Activated T-cell treated with anti-CD3 and anti-CD28 coated beads for 4 hours (primary cell): ENCODE results near the gene CHD2.
"Not testable (repeated sequence)": the region's sequence is repeated elsewhere in the genome, so short reads cannot be mapped to it uniquely, and the experiment has no call there.

Experiments
- DNase-seq: peaks from one replicate; pipeline ENCODE4 v3.0.0-alpha.2; 2020

The CHD2 gene

DNA sequence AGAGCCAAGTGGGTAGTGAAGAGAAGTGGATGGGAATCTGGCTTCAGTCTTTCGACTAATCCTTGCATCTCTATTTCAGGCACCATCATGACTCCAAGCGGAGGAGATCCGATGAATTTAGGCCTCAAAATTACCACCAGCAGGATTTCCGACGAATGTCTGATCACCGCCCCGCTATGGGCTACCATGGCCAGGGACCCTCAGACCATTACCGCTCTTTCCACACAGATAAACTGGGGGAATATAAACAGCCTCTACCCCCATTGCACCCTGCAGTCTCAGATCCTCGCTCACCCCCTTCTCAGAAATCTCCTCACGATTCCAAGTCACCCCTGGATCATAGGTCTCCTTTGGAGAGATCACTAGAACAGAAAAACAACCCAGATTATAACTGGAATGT, 124.2 kb downstream of the CHD2 start:
- DNase-seq, result no peak

DNA sequence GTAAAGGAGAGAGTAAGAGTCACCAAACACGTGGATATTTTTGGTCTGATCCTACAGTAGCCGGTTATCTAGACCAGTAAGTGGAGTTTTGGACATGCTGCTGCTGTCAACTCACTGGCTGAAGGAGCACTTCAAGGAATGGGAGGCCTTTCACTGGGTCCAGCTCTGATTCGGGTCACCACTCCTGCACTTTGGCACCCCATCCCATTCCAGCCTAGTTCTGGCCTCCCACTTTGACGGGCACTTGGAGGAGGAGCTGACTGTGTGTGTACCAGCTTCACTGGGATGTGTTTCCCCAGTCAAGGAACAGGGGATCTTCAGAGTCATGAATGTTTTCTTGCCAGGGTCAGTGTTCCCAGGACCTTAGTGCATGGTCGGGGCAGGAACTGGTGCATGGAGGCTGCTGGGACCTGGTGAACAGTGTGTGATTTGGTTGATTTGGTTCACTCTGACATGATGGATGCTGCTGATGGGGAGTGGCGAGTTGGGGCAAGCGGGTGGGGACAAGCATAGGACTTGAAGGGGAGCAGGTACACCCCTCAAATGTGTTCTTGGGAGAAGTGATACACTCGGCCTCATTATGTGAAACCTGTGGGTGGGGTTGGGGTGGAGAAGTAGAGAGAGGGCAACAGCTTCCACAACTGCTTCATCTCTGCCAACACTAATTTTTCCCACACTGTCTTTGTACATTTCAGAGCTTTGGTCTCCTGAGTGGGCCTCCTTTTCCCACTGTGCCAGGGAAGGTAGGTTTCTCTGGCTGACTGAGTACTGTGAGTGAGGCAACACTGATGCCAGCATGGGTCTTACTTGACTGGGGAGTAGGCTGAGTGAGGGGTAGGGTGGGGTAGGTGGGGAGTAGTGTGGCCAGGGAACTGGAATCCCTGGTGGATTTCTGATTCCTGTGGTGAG, 124.8 kb downstream of the CHD2 start:
- DNase-seq, result no peak

DNA sequence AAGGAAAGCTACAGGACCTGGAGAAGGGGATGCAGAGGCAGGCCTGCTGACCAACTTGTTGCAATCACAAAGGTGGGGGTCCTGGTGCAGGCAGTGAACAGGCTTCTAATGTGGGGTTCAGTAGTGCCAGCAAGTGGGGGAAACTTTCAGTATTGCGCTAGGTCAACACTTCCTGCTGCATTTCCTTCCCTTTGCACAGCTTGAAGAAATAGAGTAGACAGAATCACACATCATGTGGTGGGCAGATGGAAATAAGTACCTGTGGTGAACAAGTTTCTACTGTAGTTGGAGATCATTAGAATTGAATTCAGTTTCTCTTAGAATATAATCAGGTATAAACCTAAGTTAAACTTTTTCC, 125.5 kb downstream of the CHD2 start:
- DNase-seq, result no peak

DNA sequence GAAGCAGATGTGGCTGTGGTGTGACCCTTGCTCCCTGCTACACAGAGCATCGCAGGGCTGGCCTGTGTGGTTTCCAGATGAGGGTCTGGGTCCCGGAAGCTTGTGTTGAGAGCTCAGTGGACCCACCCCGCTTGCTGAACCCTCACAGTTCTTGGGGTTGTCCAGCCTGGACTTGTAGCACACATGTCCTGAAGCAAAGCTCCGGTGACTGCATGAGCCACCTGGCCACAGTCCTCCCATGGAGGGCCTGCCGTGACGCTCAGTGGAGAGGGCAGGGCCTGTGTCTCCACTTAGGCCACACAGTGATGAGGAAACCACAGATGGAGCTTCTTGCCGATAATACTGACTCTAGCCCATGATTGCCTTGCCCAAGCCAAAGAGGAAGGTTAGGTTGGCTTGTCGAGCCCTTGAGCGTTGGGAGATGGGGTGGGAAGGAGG, 126.3 kb downstream of the CHD2 start:
- no peak for DNase-seq

DNA sequence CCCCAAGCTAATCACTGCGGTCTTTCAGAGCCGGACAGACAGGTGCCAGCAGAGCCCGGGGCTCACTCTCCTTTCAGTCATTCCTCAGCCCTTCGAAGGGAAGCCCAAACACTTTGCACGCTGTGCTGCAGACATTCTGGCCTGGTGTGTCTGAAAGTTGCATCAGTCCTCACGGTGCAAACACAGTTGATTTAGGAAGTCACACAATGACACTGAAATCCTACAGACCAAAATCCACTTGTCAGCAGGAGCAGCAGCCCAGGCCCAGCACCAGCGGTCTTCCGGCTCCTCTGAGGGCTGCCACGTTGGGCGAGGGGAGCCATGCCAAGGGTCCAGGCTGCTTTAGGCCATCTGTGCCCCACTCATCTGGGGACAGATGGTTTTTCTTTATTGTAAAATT, 127.3 kb downstream of the CHD2 start:
- DNase-seq, result no peak

DNA sequence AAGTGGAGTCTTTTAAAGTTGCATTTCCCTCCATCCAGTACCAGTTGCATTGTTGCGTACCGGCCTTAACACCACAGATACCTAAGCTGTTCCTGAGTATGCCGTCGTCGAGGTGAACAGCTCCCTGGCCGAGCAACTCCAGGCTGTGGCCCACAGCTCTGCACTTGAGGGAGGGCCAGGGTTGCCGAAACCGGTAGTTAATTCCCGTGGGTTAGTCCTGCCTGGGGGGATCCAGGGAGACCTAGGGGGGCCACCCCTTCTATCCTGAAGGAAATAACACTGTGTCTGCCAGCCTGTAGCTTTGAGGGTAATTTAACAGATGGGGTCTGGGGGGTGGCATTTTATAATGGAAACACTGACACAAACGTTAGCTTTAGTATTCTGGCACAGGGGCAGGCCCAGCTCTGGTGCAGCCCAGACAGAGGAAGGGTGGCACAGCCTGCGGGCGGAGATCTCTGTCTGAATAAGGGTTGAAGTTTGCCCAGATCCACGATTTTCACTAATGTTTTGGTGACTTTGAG, 128.0 kb downstream of the CHD2 start:
- DNase-seq, result no peak

DNA sequence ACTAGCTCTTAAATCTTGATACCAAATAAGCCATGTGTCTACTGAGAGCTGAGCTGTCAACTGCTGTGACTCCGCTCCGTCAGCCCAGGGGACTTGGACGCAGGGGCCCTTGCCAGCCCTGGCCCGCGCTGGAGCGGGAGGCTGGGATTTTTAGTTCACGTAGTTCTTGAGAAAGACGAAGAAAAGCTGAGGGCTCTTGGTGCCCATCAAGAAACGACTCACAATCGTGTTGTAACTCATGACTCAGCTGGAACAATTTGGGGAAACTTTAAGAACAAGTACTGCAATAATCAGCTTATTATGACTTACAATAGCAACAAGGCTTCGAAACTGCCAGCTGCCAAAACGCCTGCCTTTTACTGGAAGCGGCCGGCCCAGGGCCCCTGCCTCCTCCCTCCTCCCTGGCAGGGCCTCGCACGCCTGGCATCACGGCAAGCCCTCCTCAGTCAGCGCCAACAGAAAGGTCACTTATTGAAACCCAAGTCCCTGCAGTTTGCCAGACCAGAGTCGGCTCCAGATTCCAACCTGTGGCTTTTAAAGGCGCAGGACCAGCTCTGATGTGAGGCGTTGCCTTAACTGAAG, 128.6 kb downstream of the CHD2 start:
- DNase-seq, result no peak

DNA sequence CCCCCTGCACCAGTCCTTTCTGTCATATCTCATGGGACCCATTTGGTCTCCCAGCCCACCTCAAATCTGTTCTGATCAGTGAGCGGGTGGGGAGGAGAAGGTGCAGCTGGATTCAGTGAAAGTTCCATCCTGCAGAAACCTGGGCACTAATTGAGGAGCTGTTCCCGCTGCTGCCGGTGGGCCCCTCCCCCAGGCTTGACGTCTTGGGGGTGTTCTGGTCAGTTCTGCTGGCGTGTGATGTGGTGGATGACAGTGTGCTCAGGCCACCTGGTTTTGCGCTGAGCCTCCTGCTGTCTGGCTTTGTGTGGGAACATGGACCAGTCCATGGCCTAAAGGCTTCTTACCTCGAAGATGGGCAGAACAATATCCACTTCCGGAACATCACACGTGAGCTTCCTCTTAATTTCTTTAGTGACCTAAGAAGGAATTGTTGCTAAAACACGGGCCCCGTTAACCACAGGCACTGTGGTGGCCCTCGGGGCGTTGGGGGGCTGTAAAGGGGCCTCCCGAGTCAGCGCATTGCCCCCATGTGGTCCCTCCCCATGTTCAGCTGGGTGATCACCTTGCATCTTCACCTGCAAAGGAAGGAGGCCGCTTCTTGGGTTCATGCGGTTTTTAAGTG, 129.2 kb downstream of the CHD2 start:
- no peak for DNase-seq

DNA sequence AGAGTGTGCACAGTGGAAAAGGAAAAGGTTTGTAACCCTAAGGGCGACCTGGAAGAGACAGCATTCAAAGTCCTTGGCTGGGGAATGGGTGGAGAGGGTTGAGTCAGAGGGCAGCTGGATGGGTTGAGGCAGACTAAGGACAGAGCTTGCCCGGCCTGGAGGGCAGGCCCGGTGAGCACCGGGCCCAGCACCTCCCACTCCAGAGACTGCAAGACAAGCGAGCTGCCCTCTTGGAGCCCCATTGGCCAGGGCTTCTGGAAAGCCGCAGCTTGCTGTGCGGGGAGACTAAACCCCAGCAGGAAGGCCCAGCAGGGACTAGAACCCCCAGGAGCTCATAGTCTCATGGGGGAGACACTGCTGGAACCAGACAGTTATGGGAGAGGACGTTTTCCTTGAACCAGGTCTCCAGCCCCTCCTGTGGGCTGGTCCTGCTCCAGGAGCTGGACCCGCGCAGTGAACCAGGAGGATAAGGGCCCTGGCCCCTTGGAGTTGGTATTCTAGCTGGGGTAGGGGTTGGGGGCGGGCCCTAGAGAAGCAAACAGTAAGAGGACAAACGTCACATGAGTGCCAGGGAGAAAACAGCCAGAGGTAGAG, 129.8 kb downstream of the CHD2 start:
- DNase-seq, result no peak

DNA sequence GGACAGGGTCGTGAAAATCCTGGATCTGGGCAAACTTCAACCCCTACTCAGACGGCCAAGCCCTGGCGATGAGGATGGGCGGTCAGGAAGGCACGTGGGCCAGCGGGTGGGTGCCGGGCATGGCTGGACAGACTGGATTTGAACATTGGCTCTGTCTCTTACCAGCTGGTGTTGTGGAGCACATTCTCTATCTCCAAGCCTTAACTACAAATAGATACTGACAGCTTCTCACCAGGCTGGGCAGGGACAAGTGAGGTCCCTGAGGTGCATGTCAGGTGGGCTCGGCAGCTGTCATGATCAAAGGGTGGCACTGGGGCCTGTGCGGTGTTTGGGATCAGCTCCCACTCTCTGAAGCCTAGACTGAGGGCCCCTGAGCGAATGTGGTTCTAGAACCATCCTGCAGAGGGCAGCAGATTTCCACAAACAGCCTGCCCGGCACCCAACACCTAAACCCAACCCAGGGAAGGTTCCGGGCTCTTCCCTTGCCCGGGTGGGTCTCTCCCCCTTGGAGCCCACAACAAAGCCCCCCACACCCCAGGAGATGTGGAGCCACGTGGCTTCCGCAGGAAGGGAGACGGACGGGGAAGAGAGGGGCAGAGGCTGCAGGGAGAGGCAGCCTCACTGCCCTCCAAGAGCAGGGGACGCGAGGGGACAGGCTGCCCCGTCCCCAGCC, 130.4 kb downstream of the CHD2 start:
- DNase-seq, result peak; percentile 52

DNA sequence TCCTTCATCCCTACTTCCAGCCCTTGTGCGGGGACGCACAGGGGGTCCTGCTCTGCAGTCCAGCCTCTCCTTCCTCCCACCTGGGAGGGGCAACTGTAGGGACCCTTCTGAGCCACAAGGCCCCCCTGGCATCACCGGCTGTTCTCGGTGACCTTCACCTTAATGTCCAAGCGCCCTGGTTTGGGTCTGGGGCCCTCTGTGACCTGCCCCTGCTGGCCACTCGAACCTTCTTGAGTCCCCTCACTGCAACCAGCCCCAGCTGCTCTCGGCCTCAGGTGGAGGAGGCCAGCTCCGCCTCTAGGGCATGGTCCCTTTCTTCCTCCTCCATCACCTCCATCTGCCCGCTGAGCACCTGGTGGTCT, 131.0 kb downstream of the CHD2 start:
- no peak for DNase-seq

DNA sequence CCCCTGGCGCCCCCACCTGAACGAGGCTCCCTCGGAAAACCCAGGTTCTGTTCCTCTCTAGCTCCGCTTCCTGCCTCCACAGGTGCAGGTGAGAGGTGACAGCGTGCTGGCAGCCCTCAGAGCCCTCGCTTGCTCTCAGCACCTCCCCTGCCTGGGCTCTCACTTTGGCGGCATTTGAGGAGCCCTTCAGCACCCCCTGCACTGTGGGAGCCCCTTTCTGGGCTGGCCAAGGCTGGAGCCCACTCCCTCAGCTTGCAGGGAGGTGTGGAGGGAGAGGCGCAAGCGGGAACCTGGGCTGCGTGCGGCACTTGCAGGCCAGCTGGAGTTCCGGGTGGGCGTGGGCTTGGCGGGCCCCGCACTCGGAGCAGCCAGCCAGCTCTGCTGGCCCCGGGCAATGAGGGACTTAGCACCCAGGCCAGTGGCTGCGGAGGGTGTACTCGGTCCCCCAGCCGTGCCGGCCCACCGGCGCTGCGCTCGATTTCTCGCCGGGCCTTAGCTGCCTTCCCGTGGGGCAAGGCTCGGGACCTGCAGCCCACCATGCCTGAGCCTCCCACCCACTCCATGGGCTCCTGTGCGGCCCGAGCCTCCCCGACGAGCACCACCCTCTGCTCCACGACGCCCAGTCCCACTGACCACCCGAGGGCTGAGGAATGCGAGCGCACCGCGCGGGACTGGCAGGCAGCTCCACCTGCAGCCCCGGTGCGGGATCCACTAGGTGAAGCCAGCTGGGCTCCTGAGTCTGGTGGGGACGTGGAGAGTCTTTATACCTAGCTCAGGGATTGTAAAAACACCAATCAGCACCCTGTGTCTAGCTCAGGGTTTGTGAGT, 131.6 kb downstream of the CHD2 start:
- not testable (repeated sequence) for DNase-seq

DNA sequence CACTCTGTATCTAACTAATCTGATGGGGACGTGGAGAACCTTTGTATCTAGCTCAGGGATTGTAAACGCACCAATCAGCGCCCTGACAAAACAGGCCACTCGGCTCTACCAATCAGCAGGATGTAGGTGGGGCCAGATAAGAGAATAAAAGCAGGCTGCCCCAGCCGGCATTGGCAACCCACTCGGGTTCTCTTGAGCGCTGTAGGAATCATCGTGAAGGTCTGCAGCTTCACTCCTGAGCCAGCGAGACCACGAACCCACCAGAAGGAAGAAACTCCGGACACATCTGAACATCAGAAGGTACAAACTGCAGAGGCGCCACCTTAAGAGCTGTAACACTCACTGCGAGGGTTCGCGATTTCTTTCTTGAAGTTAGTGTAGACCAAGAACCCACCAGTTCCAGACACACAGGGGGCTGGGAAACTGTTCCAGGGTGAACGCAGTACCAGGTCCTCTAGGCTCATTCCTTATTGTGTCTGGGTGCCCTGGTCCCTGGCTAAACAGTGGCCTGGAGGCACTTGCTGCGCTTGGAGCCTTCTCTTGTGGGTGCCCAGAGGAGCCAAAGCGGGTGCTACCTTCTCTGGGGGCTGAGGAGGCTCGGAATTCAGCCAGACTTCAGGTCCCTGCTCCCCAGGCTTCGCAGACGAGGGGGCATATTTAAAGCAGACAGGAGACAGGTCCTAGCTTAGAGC, 132.5 kb downstream of the CHD2 start:
- DNase-seq, result not testable (repeated sequence)

DNA sequence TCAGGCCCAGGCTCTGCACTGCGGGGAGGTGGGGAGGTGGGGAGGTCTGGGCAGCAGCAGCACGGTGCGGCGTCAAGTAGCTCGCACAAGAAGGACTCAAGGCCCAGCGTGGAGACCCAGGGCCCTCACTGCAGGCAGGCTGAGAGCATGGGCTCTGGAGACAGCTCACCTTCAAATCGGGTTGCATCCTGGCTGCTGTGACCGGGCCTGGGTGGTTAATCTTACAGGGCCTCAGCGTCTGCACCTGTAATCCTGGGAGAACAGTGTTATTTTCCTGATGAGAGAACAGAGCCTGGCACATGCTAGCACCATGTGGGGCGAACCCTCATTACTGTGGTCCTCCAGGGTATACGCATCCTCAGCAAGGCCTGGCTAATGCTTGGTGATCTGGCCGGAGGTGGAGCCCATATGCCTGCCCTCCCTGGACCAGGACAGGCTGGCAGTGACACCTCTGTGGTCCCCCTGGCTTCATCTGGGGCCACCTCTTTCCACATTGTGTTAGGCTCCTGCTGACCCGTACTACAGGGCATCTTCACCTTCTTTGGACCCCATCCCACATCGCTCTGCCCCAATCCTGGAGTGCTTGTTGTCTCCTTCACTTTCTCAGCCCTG, 133.4 kb downstream of the CHD2 start:
- no peak for DNase-seq

DNA sequence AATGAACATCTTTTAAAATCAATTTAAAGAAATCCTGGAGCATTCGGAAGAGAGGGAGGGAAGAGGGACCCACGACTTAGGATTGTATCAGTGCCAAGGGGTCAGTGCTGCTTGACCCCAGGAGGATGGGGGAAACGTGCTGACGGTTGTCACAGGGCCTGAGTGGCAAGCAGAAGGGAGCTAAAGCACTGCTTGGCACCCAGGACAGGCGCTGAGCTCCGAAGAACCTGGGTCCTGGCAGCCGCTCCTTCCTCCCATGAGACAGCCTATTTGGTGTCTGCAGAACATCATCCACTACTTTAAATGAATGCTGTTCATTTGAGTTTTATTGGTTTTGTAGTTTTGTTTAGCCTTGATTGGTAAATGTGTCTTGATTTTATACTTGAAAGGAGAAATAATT, 134.4 kb downstream of the CHD2 start:
- no peak for DNase-seq

DNA sequence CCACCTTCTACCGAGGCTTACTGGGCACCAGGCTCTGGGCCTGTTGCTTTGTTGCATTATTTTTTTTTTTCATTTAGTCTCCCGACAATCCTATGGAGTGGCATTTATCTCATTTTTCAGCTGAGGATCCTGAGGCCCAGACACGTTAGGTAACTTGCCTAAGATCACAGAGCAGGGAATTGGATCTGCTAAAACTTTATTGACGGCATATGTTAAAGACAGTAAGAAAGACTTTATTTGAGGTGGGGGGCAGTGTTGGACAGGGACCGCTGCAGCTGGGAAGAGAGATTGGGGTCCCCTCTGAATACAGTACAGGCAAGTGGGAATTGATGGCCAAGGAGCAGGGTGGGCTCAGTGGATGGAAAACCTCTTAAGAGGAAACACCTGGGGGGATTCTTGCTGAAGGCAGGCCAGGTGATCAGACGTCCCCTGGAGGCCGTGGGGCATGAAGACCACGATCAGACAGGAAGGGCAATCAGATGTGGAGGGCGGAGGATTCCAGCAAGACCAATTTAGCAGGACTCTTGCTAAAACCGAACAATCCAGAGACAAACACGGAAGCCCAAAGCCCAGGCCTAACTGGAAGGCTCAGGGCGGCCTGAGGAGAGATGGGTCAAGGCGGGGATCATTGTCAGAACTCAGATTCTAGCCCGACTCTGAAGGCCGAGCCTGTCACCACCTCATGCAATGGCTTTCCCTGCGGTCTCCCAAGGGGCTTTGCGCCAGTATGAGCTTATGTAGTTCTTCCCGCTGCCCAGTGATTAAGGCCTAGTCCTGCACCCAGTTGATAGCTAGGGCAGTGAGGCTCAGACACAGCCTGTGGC, 135.2 kb downstream of the CHD2 start:
- no peak for DNase-seq

DNA sequence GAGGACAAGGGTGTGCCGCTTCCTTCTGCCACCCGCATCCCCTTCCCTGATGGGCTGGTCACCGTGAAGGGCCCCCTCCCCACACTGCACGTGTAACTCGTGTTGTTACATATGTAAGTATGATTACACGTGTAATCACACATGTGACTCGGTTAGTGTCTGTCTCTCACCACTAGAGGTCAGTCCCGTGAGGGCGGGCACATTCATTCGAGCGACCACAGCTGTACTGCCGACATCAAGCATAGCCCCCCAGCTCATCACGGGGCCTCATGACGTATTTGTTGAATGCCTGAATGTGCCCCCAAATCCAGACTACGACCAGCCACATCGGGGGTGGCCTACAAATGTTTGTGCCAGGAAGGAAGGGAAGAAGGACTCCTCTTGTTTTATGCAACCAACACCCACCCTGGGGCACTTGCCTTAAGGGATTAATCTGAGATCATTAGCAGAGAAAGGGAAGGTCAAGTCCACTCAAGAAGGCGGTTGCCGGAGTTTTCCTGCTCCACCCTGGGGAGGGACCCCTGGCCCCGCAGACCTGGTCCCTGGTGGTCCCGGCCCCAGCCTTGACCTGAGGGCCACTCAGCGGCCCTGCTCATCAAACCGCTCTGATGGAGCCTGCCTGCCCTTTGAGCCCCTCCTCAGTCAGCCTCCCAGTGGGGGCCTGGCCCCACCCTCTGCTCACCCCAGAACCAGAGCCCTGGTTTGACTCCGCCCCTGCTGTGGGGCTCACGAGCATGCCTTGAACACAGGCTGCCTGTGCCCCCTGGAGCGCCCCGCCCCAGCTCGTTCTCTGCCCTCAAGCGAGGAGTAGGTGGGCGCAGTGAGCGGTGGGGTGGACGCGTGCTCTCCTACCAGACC, 136.1 kb downstream of the CHD2 start:
- DNase-seq, result peak; percentile 19

DNA sequence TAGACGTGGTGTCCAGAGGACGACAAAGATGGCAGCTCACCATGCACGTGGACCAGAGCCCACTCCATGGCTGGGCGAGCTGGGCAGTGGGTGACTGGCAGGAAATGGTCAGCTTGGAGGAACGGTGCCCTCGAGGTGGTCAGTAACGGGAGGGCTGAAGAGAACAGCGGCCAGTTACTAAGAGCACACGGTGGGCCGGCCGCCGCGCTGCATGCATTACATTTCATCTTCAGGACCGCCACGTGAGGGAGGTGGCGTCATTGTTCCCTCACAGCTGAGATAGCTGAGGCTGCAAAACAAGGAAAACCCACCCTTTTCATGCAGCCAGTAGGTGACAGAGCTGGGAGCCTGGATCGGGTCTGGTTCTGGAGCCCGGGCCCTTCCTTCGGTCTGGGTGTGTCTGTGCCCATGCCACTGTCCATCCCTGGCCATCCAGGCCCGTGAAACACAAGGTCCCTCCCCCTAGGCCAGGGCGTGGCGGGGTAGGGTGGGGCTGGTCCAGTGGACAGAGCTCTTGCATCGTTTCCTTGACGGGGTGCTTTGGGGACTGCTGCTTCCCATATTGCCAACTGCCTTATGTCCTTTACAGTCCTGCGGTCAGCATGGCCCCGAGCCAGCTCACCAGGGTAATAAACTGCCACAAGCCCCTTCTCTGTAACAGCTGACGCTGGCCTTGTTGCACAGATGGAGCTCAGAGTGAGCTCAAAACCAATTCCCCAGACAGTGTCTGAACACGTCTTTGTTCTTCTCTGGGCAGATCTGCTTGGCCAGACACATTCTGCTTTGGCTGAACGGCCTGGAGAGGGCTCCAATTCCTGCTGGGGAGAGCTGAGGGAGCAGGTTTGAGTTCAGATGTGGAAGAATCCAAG, 137.1 kb downstream of the CHD2 start:
- DNase-seq, result no peak
